ENCODE data around the gene PIN1.

DNA sequence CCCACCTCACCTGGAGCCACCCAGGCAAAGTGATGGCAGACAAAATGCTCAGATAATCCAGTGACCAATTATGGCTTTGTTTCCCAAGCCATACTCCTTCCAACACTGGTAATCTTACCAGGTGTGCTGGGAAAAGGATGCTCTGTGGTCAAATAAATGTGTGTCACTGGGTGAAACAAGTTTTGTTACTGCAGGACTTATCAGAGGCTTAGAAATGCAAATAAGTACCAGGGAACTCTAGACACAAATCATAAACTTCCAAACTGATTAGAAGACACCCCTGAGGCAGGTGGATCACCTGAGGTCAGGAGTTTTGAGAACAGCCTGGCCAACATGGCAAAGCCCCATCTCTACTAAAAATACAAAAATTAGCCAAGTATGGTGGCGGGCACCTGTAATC is 26.4 kb downstream of the PIN1 start:
- TF ChIP-seq, protein P1, sequence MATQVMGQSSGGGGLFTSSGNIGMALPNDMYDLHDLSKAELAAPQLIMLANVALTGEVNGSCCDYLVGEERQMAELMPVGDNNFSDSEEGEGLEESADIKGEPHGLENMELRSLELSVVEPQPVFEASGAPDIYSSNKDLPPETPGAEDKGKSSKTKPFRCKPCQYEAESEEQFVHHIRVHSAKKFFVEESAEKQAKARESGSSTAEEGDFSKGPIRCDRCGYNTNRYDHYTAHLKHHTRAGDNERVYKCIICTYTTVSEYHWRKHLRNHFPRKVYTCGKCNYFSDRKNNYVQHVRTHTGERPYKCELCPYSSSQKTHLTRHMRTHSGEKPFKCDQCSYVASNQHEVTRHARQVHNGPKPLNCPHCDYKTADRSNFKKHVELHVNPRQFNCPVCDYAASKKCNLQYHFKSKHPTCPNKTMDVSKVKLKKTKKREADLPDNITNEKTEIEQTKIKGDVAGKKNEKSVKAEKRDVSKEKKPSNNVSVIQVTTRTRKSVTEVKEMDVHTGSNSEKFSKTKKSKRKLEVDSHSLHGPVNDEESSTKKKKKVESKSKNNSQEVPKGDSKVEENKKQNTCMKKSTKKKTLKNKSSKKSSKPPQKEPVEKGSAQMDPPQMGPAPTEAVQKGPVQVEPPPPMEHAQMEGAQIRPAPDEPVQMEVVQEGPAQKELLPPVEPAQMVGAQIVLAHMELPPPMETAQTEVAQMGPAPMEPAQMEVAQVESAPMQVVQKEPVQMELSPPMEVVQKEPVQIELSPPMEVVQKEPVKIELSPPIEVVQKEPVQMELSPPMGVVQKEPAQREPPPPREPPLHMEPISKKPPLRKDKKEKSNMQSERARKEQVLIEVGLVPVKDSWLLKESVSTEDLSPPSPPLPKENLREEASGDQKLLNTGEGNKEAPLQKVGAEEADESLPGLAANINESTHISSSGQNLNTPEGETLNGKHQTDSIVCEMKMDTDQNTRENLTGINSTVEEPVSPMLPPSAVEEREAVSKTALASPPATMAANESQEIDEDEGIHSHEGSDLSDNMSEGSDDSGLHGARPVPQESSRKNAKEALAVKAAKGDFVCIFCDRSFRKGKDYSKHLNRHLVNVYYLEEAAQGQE (IDR thresholded peaks at IDR 0.05; ENCODE audit: borderline replicate concordance) = no peak
- no peak for TF ChIP-seq POLR2AphosphoS5 (IDR thresholded peaks at IDR 0.05)
- TF ChIP-seq, protein P2, sequence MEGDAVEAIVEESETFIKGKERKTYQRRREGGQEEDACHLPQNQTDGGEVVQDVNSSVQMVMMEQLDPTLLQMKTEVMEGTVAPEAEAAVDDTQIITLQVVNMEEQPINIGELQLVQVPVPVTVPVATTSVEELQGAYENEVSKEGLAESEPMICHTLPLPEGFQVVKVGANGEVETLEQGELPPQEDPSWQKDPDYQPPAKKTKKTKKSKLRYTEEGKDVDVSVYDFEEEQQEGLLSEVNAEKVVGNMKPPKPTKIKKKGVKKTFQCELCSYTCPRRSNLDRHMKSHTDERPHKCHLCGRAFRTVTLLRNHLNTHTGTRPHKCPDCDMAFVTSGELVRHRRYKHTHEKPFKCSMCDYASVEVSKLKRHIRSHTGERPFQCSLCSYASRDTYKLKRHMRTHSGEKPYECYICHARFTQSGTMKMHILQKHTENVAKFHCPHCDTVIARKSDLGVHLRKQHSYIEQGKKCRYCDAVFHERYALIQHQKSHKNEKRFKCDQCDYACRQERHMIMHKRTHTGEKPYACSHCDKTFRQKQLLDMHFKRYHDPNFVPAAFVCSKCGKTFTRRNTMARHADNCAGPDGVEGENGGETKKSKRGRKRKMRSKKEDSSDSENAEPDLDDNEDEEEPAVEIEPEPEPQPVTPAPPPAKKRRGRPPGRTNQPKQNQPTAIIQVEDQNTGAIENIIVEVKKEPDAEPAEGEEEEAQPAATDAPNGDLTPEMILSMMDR (IDR thresholded peaks at IDR 0.05; ENCODE audit: poor library complexity, severe bottlenecking) = no peak
- no peak for TF ChIP-seq EZH2 (IDR thresholded peaks at IDR 0.05; ENCODE audit: borderline replicate concordance, insufficient read depth, low read length, poor library complexity, severe bottlenecking)
